Measurements from ENCODE around the gene SLC39A5.

GRCh38 chr12:56236985-56237384 lies 7.1 kb downstream of the SLC39A5 start:
- no peak for TF ChIP-seq POLR2AphosphoS5 (IDR thresholded peaks at IDR 0.05)
- no peak for TF ChIP-seq CTCF (IDR thresholded peaks at IDR 0.05)
- no peak for TF ChIP-seq POLR2A (IDR thresholded peaks at IDR 0.05; ENCODE audit: low read depth)
- no peak for TF ChIP-seq EP300 (IDR thresholded peaks at IDR 0.05)
